NCI-H2196 (cell line): ENCODE data around the gene DCAF4.

ENCODE experiments used
- DNase-seq: peaks from one replicate; lab custom pipeline; 2025; ENCODE audit not compliant: unreplicated experiment; lab: John Stamatoyannopoulos, UW

Gene DCAF4

DNA sequence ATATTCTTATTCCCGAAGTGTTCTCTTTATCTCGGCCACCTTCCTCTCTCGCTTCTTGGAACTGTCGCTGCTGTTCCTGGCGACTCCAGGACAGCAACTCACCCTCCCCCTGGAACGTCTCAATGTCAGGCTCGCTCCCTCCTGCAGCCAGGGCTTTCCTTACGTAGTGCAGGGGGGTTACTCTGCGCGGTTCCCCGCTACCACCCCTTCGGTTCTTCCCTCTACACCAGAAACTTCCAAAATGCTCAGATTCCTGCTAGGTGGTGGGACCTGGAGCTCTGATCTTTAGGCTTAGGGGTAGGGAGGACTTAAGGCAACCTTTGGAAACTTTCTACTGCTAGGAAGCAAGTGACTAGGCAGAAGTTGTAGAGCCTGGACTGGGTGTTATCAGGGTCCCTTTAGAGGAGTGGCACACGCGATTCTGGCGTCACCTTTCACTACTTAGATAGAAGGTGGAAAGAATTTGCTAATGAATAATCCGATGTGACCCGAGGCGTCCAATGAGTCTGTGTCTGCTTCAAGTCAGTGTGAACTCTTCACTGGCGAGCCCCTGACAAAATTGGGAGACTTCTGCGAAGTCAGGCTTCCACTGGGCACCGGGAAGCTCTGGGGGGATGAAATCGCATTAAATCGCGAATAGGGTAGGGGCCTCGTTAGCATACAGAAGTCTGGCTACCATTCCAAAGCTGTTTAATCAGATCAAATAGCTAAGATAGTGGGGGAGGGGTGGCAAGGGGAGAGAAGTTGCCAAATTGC, 31.5 kb upstream of the DCAF4 start:
- no peak for DNase-seq

DNA sequence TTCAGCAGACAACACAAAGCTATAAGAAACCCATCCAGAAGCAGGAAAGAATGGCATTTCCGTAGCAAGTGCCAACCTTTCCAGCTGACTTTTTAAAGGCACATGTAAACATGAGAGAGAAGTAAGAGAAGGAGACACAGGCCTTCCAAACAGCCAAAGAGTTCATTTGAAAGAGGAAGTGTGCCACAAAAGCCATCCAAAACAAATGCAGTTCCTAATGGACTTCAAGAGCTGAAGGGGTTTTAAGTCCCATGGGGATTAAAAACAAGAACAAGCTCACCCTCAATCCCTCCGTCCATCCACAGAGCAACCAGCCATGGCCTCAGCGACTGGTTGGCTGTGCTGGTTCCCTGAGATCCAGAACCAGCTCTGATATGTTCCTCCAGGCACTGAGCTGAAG, 27.8 kb upstream of the DCAF4 start:
- DNase-seq: no peak

DNA sequence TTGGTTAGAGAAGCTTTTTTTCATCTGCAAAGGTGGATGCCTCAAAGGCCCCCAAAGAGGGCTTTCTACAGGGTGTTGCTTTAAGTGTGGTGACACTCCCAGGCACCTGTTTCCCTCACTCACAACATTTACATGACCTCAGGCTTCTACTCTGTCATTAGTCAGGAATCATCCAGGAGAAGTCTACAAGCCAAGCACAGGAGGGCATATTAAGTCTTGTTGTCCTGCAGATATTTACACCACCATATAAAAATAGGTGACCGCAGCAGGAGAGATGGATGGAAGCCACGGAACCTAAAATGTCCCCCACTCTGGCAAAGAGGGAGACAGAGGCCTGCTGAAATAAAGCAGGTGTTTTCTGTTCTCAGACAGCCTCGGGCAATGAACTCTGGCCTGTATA, 24.9 kb upstream of the DCAF4 start:
- no peak for DNase-seq

DNA sequence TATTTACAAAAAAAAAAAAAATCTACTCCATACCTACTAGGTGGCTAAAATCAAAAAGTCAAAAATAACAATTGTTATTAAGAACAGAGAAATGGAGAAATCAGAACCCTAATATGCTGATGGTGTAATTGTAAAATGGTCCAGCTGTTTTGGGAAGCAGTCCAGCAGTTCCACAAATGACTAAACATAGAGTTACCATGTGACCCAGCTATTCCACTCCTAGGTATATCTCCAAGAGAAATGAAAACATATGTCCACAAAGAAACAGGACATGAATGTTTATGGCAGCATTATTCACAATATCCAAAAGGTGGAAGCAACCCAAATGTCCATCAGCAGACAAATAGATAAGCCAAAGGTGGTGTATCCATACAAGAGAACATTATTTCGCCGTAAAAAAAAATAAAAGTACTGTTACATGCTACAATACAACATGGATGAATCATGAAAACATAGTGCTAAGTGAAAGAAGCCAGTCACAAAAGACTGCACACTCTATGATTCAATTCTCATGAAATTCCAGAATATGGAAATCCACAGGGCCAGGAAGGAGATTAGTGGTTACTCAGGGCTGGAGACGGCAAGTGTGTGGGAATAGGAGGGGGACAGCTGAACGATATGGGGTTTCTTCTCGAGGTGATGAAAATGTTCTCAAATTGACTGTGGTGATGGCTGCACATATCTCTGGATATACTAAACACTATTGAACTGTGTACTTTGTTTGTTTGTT, 23.3 kb upstream of the DCAF4 start:
- DNase-seq: no peak

DNA sequence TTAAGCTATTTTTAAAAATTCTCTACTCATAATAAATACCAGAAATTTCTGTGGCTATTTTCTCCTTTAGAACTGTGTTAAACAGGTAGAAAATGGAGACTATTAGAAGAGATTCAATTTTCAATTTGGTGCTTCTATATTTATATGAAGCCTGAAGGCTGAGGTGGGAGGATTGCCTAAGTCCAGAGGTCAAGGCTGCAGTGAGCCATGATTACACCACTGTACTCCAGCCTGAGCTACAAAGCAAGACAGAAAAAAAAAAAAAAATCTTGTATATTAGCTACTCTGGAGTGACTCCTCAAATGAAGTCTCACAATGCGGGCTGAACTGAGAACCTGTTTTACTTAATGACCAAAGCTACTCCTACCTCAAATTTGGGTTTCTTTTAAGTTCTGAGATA, 22.5 kb upstream of the DCAF4 start:
- DNase-seq: no peak

DNA sequence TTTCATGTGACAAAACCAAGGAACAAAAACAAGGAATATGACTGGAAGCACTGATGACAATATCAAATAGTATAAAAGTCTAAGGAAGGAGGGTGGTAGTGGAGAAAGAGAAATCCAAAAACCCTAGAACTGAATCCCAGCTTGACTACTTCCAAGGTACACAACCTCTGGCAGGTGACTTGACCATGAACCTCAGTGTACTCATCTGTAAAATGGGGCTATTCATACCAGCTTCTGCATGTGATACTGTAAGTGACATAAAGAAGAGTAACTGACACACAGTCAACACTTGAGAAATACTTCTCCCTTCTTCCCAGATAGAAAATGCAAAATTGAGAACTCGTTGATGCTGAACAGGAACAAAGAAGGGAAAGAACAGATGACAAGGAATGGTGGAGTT, 22.0 kb upstream of the DCAF4 start:
- no peak for DNase-seq

DNA sequence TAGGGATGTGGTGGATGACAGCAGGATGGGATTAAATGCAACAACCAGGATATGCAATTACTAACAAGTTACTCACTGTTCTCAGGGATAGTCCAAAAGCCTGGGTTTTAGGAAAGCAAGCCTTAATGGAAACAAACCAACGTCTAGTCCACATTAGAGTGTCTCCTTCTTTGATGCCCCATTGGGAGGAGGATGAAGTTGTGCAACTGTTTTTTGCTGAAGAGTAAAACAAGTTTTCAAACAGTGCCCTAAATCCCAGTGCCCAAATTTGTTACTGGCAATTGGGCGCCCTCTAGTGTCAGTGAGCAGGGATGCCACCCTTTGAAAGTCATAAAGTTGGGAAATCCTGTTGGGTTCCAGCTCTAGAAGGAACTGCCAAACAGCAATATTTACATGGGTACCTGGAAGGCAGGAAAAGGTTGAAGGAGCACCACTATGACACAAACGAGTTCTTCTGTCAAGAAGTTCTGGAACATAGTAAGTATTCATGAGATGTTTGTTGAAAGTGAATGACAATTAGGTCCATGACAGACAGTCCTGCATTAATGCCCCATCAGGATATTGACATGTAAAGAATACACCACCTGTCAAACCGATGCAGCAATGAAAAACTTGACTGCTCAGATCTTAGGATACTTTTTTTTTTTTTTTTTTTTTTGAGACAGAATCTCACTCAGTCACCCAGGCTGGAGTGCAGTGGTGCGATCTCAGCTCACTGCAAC, 21.3 kb upstream of the DCAF4 start:
- peak; percentile 67 for DNase-seq

DNA sequence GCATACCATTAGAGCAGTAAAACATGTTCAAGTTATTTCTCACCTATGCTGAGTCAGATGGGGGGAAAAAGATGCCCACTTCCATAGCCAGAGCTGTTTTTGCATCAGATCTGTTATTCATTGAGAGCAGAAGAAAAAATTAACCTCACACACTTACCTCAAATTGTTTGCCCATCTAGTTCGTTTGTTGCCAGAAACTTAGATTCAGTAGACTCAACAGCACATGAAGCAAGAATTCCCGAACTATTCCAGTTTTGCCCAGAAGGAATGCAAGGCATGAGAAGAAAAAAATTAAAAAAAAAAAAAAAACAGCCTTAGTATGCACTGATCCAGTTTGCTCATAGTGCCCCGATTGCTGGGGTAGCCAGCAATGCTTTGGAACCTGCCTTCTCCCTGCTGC, 19.9 kb upstream of the DCAF4 start:
- no peak for DNase-seq

DNA sequence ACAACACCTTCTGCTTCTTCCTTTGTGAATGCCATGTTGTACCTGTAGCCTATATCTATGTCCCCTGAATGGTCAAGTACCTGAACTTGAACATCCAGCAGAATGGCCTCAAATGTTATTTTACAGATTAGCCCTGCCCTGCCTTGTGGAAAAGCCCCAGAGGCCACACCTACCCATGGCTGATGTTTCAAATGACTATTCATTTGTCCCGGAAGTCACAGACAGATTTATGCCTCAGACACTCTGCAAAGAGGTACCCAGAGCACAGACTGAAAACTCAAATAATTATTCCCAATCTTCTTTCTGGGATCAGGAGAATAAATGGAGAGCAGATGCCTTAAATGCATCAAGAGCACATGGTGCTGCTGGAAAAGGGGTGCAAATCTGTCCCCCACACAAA, 19.4 kb upstream of the DCAF4 start:
- DNase-seq: no peak

DNA sequence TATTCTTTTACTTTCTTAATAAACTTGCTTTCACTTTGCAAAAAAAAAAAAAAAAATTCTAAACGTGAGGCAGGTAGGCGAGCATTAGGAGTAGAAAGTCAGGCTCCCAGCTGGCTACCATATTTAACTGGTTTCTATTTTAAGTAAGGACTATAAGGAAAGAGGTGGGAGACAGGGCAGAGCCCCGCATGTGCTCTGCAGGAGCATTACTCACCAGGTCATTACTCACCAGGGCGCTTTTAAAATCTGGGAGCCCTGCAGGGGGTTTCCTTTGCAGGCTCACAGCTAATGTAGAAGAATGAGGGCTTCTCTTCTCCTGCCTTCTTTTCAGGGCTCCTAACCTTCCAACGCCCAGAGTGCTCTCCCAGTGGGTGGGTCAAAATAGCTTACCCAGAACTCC, 18.4 kb upstream of the DCAF4 start:
- no peak for DNase-seq

DNA sequence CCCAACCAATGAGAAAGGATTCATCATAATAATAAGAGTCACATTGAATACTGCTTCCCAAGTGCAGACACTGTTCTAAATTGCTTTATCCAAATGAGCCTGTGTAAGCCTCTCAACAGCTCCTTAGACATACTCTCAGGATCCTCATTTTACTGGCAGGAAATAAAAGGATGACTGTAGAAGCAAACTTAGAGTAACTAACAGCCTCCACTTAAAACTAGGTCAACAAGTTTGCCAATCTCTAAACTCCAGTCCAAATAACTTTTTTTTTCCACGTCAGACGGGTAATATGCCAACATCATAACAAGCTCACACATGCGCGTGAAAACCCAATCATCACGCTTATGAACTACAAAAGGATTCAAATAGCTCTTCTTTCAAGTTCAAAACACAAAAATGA, 17.1 kb upstream of the DCAF4 start:
- no peak for DNase-seq

DNA sequence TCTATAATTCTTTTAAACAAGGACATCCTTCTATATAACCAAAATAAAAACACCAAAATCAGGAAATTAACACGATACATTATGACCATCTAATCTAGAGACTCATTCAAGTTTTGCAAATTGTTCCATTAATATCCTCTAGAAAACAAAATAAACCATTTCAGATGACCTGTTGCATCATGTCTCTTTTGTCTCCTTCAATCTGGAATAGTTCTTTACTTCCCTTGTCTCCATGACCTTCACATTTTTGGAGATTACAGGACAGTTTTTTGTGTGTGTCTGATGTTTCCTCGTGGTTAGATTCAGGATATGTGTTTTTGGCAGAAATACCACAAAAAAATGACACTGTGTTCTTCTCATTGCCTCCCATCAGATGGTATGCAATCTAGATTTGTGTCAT, 12.5 kb upstream of the DCAF4 start:
- no peak for DNase-seq

DNA sequence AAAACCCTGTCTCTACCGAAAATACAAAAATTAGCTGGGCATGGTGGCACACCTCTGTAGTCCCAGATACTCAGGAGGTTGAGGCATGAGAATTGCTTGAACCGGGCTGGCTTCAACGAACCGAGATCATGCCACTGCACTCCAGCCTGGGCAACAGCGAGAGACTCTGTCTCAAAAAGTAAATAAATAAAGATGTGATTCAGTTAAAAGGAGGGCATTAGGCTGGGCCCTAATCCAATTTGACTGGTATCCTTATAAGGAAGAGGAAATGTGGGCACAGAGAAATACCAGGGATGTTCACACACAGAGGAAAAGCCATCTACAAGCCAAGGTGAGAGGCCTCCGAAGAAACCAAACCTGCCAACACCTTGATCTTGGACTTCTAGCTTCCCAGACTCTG, 10.1 kb upstream of the DCAF4 start:
- DNase-seq: no peak

DNA sequence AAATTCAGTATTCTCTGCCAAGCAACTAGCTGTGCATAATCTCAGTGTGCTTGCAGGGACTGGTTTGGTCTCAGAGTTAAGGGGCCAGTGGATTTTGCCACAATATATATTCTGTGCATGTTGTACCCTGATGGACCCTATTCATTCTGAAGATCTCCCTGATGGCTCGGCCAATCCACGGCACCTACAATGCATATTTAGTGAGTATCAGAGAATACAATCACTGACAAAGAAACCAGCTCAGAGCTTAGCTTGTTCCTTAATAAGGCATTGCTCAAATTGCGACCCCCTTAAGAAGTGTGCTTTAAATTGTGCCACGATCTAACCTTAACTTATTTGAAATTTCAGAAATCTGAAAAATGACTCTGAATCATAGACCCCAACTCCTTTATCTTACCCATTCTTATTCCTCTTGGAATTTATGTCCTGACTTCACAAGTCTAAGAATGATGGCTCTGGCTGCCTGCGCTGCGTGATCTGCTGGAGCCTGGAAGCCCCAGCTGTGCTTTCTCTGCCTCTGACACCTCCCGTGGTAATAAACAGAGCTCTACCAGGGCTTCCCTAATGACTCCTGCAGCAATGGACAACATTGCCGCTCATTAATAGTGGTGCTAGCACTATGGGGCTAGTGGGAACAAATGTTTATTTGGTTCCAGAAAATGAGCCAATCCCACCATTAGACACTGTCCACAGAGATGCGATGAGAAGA, 9.0 kb upstream of the DCAF4 start:
- no peak for DNase-seq

DNA sequence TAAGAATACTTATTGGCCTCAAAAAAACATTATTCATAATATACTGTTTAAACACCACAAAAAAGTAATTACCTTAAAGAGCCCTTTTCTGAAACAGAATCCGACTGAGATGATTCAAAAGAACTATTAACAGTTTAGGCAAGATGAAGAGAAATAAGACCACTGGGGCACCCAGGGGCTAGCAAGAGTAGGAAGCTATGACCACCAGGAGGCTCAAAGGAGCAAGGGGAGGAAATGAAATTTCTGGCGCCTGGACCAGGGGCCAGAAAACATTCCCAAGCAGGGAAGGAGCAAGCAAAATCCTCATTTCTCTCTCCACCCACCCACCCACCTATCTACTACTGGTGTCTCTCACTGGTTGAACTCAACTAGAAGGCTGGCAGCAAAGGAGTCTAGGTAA, 6.3 kb upstream of the DCAF4 start:
- no peak for DNase-seq

DNA sequence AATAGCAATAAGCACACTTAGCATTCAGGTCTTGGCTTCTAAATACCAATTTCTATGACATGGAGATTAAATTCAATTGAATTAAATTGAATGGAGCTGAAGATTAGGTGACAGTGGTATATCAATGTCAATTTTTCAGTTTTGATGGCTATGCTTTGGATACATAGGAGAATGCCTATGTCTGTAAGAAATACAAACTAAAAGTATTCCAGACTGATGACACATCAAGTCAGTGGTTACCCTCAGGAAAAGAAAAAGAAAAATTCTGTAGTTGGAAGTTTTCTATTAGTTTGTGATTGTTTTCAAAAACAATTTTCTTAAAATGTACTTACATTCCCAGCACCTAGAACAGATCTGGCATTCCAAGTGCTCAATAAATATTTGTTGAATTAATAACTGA, 4.9 kb upstream of the DCAF4 start:
- no peak for DNase-seq

DNA sequence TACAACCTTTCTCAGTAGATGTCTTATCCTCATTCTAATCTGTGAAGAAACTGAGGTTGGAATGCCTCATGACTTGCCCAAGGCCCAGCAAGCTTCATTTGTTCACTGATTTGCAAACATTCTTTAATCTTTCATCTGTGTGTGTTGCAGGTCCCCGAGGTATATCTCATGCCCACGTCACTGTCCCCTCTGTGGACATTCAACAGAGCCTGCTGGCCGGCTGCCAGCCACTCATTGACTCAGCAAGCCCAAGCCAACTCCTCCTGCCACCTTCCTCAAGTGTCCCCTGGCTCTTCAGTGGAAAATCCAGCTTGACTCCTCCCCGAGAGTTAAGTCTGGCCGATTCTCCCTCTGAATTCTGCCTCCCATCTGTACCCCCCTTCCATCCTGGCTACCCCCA, 1.9 kb upstream of the DCAF4 start:
- DNase-seq: no peak

DNA sequence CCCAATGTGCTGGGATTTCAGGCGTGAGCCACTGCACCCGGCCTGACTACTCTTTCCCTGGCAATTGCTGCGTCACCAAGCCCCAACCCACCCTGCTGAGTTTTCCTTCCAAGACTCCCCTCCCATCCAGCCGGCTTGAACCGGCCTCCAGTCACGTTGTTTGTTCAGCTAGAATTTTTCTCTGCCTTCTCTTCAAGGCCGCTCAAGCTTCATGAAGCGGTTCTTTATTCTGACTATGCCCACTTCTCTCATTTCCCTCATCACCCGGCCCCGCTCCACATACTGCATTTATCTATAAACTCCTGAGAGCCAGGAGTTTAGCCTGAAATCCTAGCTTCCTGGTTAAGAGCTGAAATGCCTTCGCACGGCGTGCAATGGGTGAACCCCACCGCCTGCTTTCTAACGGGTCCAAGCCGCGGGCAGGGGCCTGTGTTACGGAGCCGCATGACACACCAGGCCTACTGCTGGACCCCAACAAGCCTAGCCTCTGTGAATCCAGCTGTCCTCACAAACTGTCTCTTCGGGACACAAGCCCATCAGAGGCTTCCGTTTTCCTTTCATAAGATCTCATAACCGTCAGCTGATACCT, 999 bp upstream of the DCAF4 start:
- no peak for DNase-seq

DNA sequence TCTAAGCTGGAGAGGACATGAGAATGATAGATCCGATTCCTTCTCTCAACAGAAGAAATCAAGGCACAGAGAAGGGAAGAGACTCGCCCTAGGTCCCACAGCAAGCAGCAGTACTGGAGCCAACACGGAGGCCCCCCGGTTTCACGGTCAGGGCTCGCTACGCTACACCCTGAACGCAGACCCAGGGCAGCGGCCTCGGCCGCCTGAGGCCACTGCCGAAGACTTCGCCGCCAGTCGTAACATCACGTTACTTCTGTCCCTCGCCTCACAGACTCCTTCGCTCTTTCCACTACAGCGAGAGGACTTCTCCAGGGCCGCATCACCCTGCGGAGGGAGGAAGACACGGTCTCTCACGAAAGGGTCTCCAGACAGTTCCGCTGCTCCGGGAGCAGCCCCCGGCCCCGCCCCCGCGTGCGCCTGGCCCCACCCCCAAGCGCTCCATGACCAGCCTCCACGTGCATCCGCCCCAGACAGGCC, 411 bp upstream of the DCAF4 start:
- no peak for DNase-seq

DNA sequence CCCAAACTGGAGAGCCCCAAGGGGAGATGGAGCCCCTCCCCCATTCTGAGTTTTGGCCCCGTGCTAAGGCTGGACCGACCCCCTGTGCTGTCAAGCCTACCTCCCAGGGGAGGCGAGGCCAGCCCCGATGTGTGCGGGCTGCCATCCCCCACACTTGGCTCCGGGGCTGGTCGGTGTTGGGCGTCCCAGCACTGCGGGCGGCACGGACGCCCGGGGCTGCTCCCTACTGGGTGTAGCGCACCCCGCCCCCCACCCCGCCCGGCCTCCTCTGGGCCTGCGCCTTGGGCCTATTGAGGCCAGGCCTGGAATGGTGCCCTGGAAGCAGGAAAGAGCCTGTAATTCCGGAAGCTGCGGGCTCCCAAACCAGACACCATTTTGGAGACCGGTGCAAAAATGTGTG, 2.6 kb downstream of the DCAF4 start:
- DNase-seq: no peak
